MM.1S (cell line): ENCODE data around the gene CCDC92B.

Experiments
- CTCF ChIP-seq: fragments of 300-600 bp; sonication (generic); IDR thresholded peaks from 2 replicates; pipeline ENCODE4 v1.5.1; 2016; ENCODE audit warnings: antibody characterized with exemption, low read length, mixed read lengths
- EZH2 ChIP-seq: fragments of 300-600 bp; sonication (generic); optimal IDR thresholded peaks from 2 replicates; pipeline ENCODE3; 2017; ENCODE audit warnings: low read depth, mild to moderate bottlenecking, antibody characterized with exemption, low read length, mixed read lengths
- EZH2phosphoT487 ChIP-seq: fragments of 300-600 bp; sonication (generic); IDR thresholded peaks from 2 replicates; pipeline ENCODE4 v1.6.1; 2018; ENCODE audit warnings: antibody characterized with exemption, low read length

DNA sequence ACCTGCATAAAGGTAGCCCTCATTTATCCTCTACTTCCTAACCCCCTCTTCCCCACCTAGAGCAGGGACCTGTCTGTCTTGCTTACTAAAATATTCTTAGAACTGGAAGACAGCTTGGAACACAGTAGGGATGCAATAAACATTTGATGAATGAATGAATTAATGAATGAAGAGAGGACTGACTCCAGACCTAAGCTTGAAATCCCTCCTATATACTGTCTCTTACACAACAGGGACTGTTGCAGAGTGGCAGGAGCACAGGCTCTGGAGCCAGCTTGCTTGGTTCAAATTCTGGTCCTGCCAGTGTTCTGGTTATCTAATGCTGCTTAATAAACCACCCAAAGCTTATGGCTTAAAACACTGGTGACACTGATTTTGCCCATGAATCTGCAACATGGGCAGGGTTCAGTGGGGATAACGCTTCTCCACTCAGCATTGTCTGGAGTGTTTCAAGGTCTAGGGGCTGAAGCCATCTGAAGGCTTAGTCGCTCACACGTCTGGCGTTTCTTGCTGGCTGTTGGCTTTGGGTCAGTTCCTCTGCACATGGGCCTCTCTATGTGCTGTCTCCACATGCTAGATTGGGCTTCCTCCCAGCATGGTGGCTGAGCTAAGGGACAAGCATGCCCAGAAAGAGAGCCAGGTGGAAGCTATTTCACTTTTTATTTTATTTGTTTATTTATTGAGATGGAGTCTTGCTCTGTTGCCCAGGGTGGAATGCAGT is 34.0 kb upstream of the CCDC92B start:
- no peak for TF ChIP-seq CTCF
- TF ChIP-seq EZH2phosphoT487: no peak
- TF ChIP-seq EZH2: no peak
